Activated CD8-positive, alpha-beta T cell treated with anti-CD3 and anti-CD28 coated beads, Interleukin-2, amount 10 ng/mL, durations not matched to agents 7 days and 5 days (primary cell): ENCODE measurements around the gene KHDRBS1. TPM values are rescaled to one million over a fixed set of nuclear protein-coding genes. Genes with fewer than 3 reads are reported as not detected.

ENCODE experiments used
- ATAC-seq: fragments of 150-1000 bp; cut with Tn5 transposase; one replicate; pipeline ENCODE4 v1.10.0; 2021; ENCODE audit warnings: moderate library complexity
- CTCF ChIA-PET: fragments of 350-600 bp; sonication (Branson Sonifier 250); formaldehyde crosslinking; loops from one replicate; lab custom pipeline; 2021; ENCODE audit warnings: antibody characterized with exemption; lab: Charles Lee
- POLR2A ChIA-PET: fragments of 350-600 bp; sonication (Branson Sonifier 250); formaldehyde crosslinking; loops from one replicate; lab custom pipeline; 2021; ENCODE audit warnings: antibody characterized with exemption; lab: Charles Lee
- DNase-seq: peaks from one replicate; pipeline ENCODE4 v3.0.0-alpha.2; 2020
- H3K27ac Mint-ChIP-seq: one replicate; pipeline ENCODE4 v1.8.0; 2021; ENCODE audit warnings: mild to moderate bottlenecking, mixed read lengths
- H3K27me3 Mint-ChIP-seq: one replicate; pipeline ENCODE4 v1.8.0; 2021; ENCODE audit warnings: low read depth, mixed read lengths
- H3K36me3 Mint-ChIP-seq: one replicate; pipeline ENCODE4 v1.8.0; 2021; ENCODE audit warnings: low read depth, mixed read lengths
- H3K4me1 Mint-ChIP-seq: one replicate; pipeline ENCODE4 v1.8.0; 2021; ENCODE audit warnings: low read depth, mixed read lengths
- H3K4me3 Mint-ChIP-seq: one replicate; pipeline ENCODE4 v1.8.0; 2021; ENCODE audit warnings: mild to moderate bottlenecking, mixed read lengths
- H3K9me3 Mint-ChIP-seq: one replicate; pipeline ENCODE4 v1.8.0; 2022; ENCODE audit warnings: mixed read lengths; ENCODE audit not compliant: insufficient read depth
- total RNA-seq, 2 experiments: library from RNA; stranded (reverse); gene quantifications; one replicate each; pipeline ENCODE4 v1.2.3, GENCODE V29; 2021

KHDRBS1 gene
- total RNA-seq, 2 experiments from 2014 or later: 194 to 197 TPM

DNA sequence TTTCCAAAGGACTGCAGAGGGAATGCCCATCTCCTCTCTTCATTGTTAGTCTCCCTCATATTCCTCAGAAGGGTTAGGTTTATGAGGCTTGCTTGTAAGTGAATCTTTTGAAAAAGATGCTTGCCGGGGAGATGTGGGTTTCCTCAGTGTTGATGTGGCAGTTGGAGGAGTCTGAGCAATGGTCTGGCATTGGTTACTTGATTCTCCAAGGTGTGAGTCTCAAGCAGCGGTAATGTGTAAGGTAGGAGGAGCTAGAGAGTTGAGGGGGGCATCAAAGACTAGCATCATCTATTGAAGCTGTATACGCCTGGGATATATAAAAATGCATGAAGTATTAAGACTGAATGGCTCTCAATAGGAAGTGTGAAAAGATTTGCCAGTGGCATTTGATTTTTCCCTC, 21.5 kb downstream of the KHDRBS1 start:
- no peaks in the 10 kb centered on the region for H3K9me3 Mint-ChIP-seq

DNA sequence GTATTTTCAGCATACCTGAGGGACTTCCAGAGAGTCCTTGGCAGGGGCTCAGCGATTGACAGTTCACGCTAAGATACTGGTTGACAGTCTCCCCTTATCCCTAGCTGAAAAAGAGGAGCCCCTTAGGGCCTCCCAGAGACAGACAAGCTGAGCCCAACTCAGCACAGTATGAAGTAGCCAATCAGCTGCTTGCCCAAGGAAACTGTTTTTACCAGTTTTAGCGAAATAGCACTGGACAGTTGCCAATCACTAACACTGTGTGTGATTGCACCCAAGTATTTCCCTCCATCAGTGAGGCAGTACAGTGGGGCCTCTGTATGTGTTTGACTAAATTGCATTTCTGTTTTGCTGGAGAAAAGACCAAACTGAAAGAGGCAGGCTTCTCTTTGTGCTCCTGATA, 27.0 kb downstream of the KHDRBS1 start:
- ChIA-PET CTCF (no interaction called here), POLR2A (no interaction called here)
- Mint-ChIP-seq H3K27me3 (no peaks in the 10 kb centered on the region), H3K9me3 (no peaks in the 10 kb centered on the region), H3K4me3 (no peak overlapping the region), H3K4me1 (peaks cover 7% of the 10 kb centered on the region), H3K27ac (no peak overlapping the region), H3K36me3 (peaks cover 66% of the 10 kb centered on the region)
- ATAC-seq (no peak), DNase-seq (no peak)

More for the DNA sequence above, 21.5 kb downstream of the KHDRBS1 start:
- Mint-ChIP-seq H3K27ac (peak overlapping the region; percentile 54), H3K4me3 (no peak overlapping the region), H3K36me3 (peaks cover 79% of the 10 kb centered on the region), H3K4me1 (peaks cover 32% of the 10 kb centered on the region), H3K27me3 (no peaks in the 10 kb centered on the region)
- ChIA-PET CTCF (interaction anchor here (0.9 to 1.8 kb wide), 4 partner anchors 9 to 391 kb away, joined by 3 read pairs; no protein-coding TSS in a partner anchor), POLR2A (interaction anchor here (0.6 to 1.8 kb wide), 5 partner anchors 9 to 21 kb away, joined by 3 to 10 read pairs (median 3); partner anchors contain the start of gene KHDRBS1)
- no peak for ATAC-seq
- DNase-seq: no peak

DNA sequence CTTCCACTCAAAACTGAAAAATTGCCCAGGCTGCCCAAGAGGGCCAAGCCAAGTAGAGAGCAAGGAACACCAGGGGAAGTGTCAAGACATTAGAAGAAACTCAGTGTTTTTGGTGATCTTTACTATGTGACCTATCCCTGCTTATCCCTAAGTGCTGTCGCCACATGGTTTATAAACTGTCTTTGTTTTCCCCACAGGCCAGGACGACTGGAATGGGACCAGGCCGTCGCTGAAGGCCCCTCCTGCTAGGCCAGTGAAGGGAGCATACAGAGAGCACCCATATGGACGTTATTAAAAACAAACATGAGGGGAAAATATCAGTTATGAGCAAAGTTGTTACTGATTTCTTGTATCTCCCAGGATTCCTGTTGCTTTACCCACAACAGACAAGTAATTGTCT, 28.7 kb downstream of the KHDRBS1 start:
- H3K36me3 Mint-ChIP-seq: peaks cover 68% of the 10 kb centered on the region

DNA sequence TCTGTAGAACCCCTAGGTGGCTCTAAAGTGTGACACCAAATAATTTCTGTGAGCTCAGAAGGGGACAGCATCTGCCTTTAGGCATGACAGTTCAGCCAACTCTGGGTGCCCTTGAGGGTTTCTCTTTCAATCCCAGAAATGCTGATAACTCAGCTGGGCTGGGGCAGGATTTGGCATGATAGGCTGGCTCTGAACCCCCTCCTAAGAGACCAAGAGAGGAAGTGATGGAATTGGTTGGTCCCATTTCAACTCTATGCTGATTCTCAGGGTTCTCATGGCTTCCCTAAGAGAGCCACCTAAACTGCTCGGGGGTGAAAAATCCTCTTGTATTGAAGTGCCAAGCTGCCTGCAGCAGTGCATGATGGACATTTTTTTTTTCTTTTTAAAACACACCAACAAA, 30.6 kb downstream of the KHDRBS1 start:
- no peaks in the 10 kb centered on the region for H3K9me3 Mint-ChIP-seq
- peaks cover 69% of the 10 kb centered on the region for H3K36me3 Mint-ChIP-seq
- H3K4me1 Mint-ChIP-seq: no peaks in the 10 kb centered on the region
- no peak overlapping the region for H3K4me3 Mint-ChIP-seq
- POLR2A ChIA-PET: interaction anchor here (0.7 to 1.3 kb wide), 4 partner anchors 9 to 28 kb away, joined by 3 to 5 read pairs (median 3); partner anchors contain the start of gene TMEM39B
- DNase-seq (no peak), ATAC-seq (no peak)
- H3K27ac Mint-ChIP-seq: no peak overlapping the region
- no peaks in the 10 kb centered on the region for H3K27me3 Mint-ChIP-seq
- CTCF ChIA-PET: interaction anchor here (1.0 to 2.7 kb wide), 7 partner anchors 9 to 80 kb away, joined by 3 to 8 read pairs (median 6); partner anchors contain the start of gene KPNA6

More for the DNA sequence above, 28.7 kb downstream of the KHDRBS1 start:
- CTCF ChIA-PET: no interaction called here
- Mint-ChIP-seq H3K27ac (no peak overlapping the region), H3K27me3 (no peaks in the 10 kb centered on the region), H3K4me1 (no peaks in the 10 kb centered on the region), H3K4me3 (no peak overlapping the region), H3K9me3 (no peaks in the 10 kb centered on the region)
- DNase-seq: no peak
- POLR2A ChIA-PET: no interaction called here
- ATAC-seq: no peak

DNA sequence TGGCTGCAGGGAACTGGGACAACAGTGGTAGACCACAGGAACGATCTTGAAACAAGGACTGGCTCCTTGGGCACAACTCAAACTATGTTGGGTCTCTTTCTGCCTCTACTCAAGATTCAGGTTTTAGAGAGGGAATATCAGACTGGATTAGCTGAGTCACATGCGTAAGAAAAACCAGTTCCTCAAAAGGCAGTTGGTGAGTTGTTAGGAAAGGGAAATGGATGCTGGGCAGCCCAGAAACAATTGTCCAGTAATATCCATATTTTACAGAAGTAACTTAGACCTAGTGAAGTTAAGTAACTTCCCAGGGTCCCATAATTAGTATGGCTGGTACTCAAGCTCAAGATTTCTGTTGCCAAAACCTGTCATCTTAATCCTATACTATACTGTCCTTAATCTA, 32.1 kb downstream of the KHDRBS1 start:
- Mint-ChIP-seq H3K27me3 (no peaks in the 10 kb centered on the region), H3K4me1 (no peaks in the 10 kb centered on the region), H3K9me3 (no peaks in the 10 kb centered on the region), H3K36me3 (peaks cover 64% of the 10 kb centered on the region), H3K27ac (no peak overlapping the region), H3K4me3 (no peak overlapping the region)
- CTCF ChIA-PET: no interaction called here
- POLR2A ChIA-PET: no interaction called here
- DNase-seq (no peak), ATAC-seq (no peak)

DNA sequence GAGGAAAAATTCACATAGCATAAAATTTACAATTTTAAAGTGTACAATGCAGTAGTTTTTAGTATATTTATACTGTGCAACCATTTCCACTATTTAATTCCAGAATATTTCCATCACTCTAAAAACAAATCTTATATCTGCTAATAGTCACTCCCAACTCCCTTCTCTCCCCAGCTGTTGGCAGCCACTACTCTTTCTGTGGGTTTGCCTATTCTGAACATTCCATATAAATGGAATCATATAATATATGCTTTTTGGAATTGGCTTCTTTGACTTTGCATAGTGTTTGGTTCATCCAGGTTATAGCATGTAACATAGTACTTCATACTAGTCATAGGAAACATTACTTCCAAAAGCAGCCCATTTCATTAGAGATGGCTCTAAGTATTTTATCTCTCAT, 34.0 kb downstream of the KHDRBS1 start:
- CTCF ChIA-PET: interaction anchor here (0.8 to 2.0 kb wide), 2 partner anchors 16 to 17 kb away, joined by 3 to 5 read pairs; no protein-coding TSS in a partner anchor
- Mint-ChIP-seq H3K9me3 (no peaks in the 10 kb centered on the region), H3K4me1 (no peaks in the 10 kb centered on the region), H3K36me3 (peaks cover 65% of the 10 kb centered on the region), H3K27me3 (no peaks in the 10 kb centered on the region), H3K4me3 (no peak overlapping the region), H3K27ac (no peak overlapping the region)
- POLR2A ChIA-PET: no interaction called here
- DNase-seq (no peak), ATAC-seq (no peak)

DNA sequence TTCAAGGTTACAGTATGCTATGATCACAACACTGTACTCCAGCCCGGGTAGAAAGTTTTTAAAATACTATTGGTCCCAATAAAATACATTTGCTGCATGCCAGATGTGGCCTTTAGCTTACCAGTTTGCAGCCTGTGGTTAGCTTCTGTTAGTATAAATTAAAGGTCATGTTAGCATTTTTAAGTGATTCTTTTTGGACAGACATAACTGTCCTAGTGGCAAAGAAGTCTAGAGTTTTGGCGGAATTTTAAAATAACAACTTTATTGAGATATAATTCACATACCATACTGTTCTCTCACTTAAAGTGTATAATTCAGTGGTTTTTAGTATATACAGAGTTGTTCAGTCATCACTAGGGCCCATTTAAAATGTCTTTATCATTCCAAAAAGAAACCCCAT, 34.8 kb downstream of the KHDRBS1 start:
- no peaks in the 10 kb centered on the region for H3K9me3 Mint-ChIP-seq
- no peaks in the 10 kb centered on the region for H3K27me3 Mint-ChIP-seq
- POLR2A ChIA-PET: no interaction called here
- no peak for ATAC-seq
- no peak for DNase-seq
- no peaks in the 10 kb centered on the region for H3K4me1 Mint-ChIP-seq
- no peak overlapping the region for H3K27ac Mint-ChIP-seq
- no peak overlapping the region for H3K4me3 Mint-ChIP-seq
- H3K36me3 Mint-ChIP-seq: peaks cover 67% of the 10 kb centered on the region
- CTCF ChIA-PET: interaction anchor here (0.8 to 2.0 kb wide), 2 partner anchors 15 to 16 kb away, joined by 3 to 5 read pairs; no protein-coding TSS in a partner anchor

DNA sequence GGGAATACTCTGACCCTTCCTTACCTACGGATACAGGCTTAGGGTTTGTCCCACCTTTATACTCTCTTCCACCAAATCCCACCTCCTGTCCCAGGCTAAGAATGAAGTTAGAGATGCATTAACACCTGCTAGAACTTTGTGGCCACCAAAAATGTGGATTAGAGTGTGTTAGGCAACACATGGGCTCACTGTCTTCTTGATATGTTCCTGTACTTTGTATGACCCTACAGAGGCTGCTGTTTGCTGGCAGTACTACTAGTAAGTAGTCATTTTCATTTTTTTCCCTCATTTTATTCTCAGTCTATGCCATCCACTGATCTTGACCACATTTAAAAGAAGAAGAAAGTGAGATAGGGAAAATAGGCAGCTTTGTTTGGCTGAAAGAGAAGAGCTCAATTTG, 38.0 kb downstream of the KHDRBS1 start:
- Mint-ChIP-seq H3K4me3 (no peak overlapping the region), H3K27me3 (no peaks in the 10 kb centered on the region), H3K27ac (no peak overlapping the region), H3K9me3 (no peaks in the 10 kb centered on the region), H3K4me1 (no peaks in the 10 kb centered on the region), H3K36me3 (peaks cover 74% of the 10 kb centered on the region)
- DNase-seq (no peak), ATAC-seq (no peak)
- ChIA-PET CTCF (interaction anchor here (0.7 to 4.3 kb wide), 2 partner anchors 11 to 36 kb away, joined by 3 to 20 read pairs; no protein-coding TSS in a partner anchor), POLR2A (interaction anchor here (1.5 kb wide), 1 partner anchor 11 kb away, joined by 3 read pairs; no protein-coding TSS in a partner anchor)

DNA sequence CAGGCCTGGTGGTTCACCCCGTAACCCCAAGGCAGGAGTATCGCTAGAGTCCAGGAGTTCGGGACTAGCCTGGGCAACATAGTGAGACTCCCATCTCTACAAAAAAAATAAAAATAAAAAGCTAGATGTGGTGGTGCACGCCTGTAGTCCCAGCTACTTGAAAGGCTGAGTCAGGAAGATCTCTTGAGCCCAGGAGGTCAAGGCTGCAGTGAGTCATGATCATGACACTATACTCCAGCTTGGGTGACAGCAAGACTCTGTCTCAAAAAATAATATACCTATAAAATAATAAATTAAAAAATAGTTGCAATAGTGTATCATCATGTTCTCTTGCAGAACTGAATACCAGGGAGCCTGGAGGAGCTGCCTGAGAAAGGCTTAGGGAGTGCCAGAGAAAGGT, 39.2 kb downstream of the KHDRBS1 start:
- POLR2A ChIA-PET: interaction anchor here (0.6 to 1.5 kb wide), 2 partner anchors 9 to 10 kb away, joined by 3 read pairs; no protein-coding TSS in a partner anchor
- Mint-ChIP-seq H3K36me3 (peaks cover 67% of the 10 kb centered on the region), H3K27ac (no peak overlapping the region), H3K27me3 (no peaks in the 10 kb centered on the region), H3K4me1 (no peaks in the 10 kb centered on the region), H3K9me3 (no peaks in the 10 kb centered on the region), H3K4me3 (no peak overlapping the region)
- ATAC-seq (no peak), DNase-seq (no peak)
- CTCF ChIA-PET: interaction anchor here (0.9 to 4.3 kb wide), 3 partner anchors 8 to 60 kb away, joined by 3 to 20 read pairs (median 7); no protein-coding TSS in a partner anchor

DNA sequence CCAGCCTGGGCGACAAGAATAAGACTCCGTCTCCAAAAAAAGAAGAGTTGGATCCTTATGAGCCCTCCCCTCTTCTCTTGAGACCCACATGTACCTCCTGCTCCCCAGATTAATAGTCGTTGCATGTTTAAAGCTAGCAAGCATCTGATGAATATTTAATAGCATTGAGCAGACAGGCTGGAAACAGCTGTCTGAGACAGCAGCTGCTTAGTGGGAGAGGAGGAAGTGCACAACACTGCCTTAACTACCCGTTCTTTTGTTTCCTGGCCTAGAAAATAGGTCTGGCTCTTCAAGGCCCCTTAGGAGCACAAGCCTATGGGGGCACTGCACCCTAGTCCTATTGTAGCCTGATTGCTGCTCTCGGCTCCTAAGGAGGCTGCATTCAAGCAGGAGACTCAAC, 41.7 kb downstream of the KHDRBS1 start:
- DNase-seq (no peak), ATAC-seq (no peak)
- Mint-ChIP-seq H3K4me3 (no peak overlapping the region), H3K4me1 (no peaks in the 10 kb centered on the region), H3K27ac (peak overlapping the region; percentile 25), H3K9me3 (no peaks in the 10 kb centered on the region), H3K27me3 (no peaks in the 10 kb centered on the region), H3K36me3 (peaks cover 65% of the 10 kb centered on the region)
- ChIA-PET CTCF (interaction anchor here (0.9 to 4.3 kb wide), 4 partner anchors 7 to 57 kb away, joined by 3 to 20 read pairs (median 8); partner anchors contain the start of gene TMEM39B), POLR2A (interaction anchor here (0.6 to 1.0 kb wide), 4 partner anchors 12 to 141 kb away, joined by 3 read pairs; no protein-coding TSS in a partner anchor)

DNA sequence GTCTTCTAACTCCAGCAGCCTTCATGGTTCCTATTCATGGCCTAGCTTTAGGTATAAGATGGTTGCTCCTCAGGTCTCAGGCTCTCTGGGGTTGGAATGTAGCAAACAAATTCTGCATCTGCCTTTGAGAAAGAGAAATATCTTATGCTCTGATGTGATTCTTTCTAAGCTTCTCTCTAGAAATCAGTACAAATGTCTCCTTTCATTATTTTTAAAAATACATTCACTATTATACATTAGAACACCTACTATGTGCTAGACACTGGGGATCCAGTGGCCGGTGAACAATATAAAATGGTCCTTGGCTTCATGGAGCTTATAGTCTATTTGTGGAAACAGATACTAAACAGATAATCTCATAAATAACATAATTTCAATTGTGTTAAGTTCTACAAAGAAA, 42.9 kb downstream of the KHDRBS1 start:
- no peak for DNase-seq
- Mint-ChIP-seq H3K27ac (no peak overlapping the region), H3K9me3 (no peaks in the 10 kb centered on the region), H3K4me3 (no peak overlapping the region), H3K27me3 (no peaks in the 10 kb centered on the region), H3K4me1 (no peaks in the 10 kb centered on the region), H3K36me3 (peaks cover 69% of the 10 kb centered on the region)
- no peak for ATAC-seq
- POLR2A ChIA-PET: no interaction called here
- CTCF ChIA-PET: interaction anchor here (1.1 to 4.1 kb wide), 5 partner anchors 10 to 93 kb away, joined by 3 to 11 read pairs (median 6); partner anchors contain the start of gene TMEM39B

DNA sequence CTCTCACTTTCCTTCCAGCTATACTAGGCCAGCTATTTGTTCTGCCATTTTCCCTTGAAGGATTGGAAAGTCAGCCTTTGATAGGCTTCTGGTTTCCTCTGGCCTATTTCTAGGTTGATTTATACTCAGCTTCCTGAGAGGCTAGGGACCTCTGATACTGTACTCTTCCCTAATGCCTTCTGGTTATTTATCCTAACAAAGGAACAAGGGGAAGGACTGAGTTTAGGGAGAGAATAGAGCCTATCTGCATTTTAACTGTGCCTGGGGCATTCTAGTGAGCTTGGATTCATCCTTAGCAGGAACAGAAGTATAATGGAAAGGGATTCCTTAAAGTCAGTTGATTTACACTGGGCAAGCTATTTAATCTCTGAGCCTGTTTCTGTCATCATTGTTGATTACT, 47.2 kb downstream of the KHDRBS1 start:
- DNase-seq (no peak), ATAC-seq (no peak)
- H3K36me3 Mint-ChIP-seq: peaks cover 56% of the 10 kb centered on the region
- no peak overlapping the region for H3K27ac Mint-ChIP-seq
- no peaks in the 10 kb centered on the region for H3K9me3 Mint-ChIP-seq
- no peaks in the 10 kb centered on the region for H3K27me3 Mint-ChIP-seq
- H3K4me3 Mint-ChIP-seq: no peak overlapping the region
- ChIA-PET CTCF (interaction anchor here (1.0 to 2.6 kb wide), 6 partner anchors 8 to 56 kb away, joined by 3 to 20 read pairs (median 3); partner anchors contain the start of genes KPNA6 and TMEM39B), POLR2A (no interaction called here)
- H3K4me1 Mint-ChIP-seq: peaks cover 10% of the 10 kb centered on the region
